SKM-1 (cell line): ENCODE results near the gene MYO16.
"Not testable (repeated sequence)": the region's sequence is repeated elsewhere in the genome, so short reads cannot be mapped to it uniquely, and the experiment has no call there.

Source experiments
- DNase-seq: peaks from one replicate; lab custom pipeline; 2025; ENCODE audit not compliant: unreplicated experiment; lab: John Stamatoyannopoulos, UW

Gene MYO16

DNA sequence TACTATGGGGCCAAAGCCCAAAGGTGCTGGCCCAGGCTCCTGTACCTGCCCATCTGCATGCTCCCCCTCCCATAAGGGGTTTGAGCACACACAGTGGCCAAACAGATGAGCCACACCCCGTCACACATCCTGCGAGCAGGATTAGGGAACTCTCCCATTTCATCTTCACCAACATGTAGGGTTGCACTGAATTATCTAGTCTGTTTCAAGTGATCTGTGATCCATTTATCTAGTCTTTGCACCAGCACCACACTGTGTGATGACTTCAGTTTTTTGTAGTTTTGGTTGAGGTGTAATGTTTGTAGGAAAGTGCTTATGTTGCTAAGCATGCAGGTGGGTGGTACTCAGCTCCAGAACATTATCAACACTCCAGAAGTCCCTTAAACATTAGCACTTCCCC lies 249.3 kb downstream of the MYO16 start:
- DNase-seq = no peak

DNA sequence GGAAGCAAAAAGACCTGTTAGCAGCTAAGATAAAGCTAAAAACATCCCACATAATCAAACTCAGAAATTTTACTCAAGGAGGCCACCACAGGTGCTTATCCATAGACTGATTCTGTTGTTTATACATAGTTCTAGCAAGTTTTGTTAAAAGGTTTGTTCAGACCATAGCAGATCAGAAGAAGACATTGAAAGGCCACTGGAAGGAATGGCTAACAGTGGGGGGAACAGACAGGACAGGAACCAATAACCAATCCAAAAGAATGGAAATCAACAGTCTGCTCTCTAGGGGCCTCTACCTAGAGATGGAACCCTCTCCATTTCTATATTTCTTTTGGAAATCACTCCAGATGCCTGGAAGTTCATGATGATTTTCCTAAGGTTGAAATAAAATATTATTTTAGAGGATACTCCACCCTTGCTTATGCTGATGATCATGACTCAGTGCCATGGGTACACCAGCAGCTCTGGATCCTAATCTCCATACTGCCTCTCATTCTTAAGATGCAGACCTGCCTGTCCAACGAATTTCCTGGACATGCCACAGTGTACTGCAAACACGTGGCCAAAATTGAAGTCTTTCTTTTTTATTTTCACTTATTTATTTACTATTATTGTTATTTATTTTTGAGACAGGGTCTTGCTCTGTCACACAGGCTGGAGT lies 260.0 kb downstream of the MYO16 start:
- no peak for DNase-seq

DNA sequence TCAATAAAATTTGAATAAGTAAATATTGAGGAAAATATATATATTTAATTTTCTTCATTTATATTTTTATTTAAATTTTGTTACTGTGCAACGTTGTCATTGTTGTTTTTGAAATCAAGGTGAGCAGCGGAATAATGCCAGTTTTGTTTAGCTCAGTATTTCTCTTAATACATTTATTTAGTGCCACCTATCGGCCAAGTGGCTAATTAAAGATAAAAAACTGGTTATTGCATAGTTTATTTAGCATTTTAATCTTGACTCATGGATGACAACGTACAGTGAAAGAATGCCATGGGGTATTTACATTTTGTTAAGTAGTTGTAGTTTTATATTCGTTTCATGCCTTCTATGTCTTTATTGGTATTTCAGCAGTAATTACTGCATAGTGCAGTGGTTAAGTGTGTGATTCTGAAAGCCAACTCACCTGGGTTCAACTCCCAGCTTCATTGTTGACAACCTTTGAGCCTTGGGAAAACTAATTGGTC lies 265.9 kb downstream of the MYO16 start:
- peak; percentile 8 for DNase-seq

DNA sequence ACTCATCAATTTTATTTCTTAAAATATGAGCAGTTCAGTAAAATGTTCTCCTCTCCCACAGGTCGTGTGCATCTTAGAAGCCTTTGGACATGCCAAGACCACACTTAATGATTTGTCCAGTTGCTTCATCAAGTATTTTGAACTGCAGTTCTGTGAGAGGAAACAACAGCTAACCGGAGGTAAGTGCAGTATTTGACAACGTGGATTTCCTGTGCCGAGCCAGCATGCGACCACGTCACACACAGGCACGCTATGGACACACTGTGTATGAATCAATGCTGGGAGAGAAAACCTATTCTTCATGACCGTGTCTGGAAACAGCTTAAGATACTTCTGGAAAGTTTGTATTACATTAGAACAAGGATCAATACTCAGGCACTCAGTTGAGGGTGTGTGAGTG lies 268.5 kb downstream of the MYO16 start:
- DNase-seq = no peak

GRCh38 chr13:108902405-108903155 lies 273.2 kb downstream of the MYO16 start:
- DNase-seq = no peak

GRCh38 chr13:108903613-108904012 lies 274.2 kb downstream of the MYO16 start:
- DNase-seq = no peak

GRCh38 chr13:108911807-108912206 lies 282.4 kb downstream of the MYO16 start:
- no peak for DNase-seq

DNA sequence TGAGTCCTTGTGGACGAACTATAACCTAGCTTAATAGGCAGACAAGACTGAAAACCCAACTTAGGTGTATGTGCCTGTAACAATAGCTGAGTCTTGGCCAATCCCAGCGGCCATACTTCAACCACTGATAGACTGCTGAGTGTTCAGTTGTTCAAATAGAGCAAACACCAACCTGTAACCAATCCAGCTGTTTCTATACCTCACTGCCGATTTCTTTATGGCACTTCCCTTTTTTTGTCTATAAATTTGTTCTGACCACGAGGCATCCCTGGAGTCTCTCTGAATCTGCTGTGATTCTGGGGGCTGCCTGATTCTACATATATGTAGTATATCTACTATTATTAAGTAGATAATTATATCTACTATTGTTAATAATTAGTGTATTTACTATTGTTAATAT lies 284.3 kb downstream of the MYO16 start:
- not testable (repeated sequence) for DNase-seq

DNA sequence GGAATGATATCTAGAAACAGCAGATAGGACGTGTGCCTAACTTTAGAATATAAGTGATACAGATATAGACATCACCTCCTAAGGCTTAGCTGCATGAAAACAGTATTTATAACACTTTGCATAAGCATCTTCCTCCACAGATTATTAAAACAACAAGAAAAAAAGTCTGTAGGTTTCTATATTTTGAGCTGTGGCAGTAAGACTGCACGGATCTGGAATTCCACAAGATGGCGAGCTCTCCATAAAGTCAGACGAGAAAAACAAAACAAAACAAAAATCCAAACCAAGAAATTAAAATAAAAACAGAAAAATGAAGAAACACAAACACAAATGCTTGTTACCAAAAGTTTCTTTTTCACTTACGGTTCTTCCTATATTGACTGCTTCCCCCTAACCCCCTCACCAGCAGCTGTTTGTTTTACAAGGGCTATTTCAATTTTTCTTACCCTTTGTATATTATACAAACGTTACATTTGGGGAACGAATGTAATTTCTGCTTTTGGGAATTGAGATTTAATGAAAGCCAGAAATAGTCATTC lies 285.8 kb downstream of the MYO16 start:
- no peak for DNase-seq

GRCh38 chr13:108915634-108916512 lies 286.5 kb downstream of the MYO16 start:
- no peak for DNase-seq

- no peak for DNase-seq
Measured at GRCh38 chr13:108917581-108917980, 288.2 kb downstream of the MYO16 start.

DNA sequence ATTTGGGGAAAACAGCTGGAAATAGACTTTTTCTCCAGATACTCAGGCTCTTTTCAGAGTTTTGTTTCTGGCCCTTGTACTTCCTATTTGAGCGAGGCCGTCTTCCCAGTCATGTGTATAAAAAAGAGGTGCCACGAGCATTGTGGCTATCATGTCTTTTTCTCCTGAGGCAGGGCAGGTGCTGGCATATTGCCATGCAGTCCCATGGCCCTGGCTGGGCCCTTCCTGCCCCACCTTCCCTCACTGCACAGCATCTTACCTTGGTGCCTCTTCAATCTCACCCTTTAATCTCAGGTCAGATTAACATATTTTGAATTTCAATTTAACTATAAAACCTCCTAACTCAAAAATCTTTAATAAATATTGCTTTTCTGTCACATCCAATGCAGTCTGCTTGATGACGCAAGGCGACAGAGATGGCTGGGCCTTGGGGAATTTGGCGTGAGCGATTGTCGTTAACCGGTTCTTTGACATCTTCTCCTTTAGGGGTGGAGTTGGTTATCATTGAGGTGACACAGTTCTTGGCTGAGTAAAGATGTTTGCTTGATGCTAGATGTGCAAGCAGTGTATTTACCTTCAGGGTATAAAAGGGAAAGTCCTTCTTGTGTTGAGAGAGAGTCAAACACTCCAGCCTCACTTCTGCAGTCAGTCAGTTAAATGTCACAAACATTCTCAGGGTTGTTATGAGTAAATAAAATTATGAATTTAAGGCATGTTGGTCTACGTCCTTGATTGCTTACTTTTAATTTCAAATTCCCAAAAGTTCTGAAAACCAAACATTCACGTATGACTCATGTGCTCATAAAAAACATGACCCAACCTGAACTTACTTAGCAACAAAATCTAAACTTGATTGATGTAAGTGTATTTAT lies 289.9 kb downstream of the MYO16 start:
- DNase-seq = no peak

DNA sequence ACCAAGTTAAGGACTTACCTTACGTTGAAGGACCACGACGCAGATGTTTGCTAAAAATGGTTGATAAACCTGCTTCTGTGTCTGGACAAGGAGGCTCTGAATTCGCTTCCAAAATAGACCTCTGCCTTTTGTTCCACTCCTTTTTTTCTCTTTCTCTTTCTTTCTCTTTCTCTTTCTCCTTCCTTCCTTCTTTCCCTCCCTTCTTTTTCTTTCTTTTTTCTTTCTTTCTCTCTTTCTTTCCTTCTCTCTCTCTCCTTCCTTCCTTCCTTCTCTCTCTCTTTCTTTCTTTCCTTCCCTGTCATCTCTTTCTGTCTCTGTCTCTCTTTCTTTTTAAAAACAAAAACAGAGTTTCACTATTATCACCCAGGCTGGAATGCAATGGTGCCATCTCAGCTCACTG lies 290.7 kb downstream of the MYO16 start:
- DNase-seq = no peak

GRCh38 chr13:108921238-108921637 lies 291.8 kb downstream of the MYO16 start:
- no peak for DNase-seq

DNA sequence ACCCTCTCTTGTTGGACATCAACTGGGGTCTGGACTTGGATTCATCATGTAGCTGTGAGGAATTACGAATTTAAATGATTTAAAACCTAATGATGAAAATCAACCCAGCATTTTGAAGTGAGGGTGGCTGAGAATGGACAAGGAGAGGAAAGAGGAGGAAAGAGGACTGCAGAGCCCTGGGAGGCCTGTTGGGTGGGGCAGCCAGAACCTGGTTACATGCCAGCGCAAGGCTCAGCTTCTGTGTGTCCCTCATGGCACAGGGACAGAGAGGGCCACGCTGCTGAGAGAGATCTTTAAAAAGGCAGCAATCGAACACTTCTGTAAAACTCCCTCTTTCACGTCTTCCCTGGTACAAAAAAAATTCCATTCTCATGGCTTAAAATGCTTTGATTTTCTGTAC lies 292.7 kb downstream of the MYO16 start:
- no peak for DNase-seq

DNA sequence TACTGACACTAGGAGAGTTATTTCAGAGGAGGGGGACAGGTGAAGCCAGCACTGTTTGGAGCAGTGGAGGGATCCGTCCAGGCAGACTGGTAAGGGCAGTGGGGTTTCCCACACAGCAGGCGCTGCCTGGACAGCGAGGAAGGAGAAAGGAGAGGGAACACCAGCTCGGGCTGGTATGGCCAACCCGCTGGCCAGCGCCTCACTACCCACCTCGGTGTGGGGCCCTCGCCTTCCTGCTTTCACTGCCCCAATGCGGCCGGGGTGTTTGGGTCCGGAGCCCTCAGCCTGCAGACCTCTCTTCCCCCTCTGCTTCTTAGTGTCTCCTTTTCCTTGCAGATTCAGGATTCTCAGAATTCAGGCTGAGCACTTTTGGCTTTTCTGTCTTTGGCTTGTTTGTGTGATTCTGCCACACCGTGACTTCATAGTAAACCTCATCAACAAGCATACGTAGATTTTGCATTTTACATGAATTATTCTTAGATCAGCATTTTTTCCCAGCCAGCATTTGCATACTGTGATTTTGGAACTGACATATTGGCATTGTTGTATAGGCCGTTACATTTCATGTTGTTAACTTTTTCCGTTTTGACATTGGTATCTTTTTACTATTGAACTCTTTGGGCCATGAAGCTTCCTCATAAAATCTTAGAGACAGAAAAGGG lies 294.1 kb downstream of the MYO16 start:
- no peak for DNase-seq

DNA sequence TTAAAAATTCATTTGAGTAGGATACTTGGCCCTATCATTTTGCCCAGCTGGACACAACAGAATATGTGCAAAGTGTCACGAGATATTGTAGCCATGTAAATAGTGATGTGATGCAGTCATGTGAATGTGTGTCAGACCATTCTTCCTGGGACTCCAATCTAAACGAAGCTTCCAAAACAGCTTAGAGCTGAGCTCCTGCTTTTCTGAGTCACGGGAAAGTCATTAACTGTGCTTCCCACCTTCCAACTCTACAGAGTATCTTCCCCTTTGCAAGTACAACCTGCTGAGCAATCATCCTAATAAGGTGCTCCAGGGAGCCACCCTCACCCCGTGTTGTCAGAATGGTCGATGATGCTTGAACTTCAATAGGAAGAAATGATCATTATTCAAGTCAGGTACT lies 294.7 kb downstream of the MYO16 start:
- DNase-seq = no peak

GRCh38 chr13:108924541-108924940 lies 295.1 kb downstream of the MYO16 start:
- DNase-seq = no peak

- DNase-seq = no peak
Measured at GRCh38 chr13:108925070-108925469, 295.7 kb downstream of the MYO16 start.

GRCh38 chr13:108926862-108927261 lies 297.5 kb downstream of the MYO16 start:
- DNase-seq = no peak
